GM12878 (cell line): ENCODE data around the gene C3orf20. TPM values are rescaled to one million over a fixed set of nuclear protein-coding genes. Genes with fewer than 3 reads are reported as not detected.
A peak's percentile ranks its signal among the peaks of the same experiment; 100 is the strongest.

Experiments
- ATAC-seq: fragments of 200-7000 bp; cut with Tn5 transposase; 3 replicates; pipeline ENCODE4 v1.9.1; 2020; ENCODE audit warnings: mild to moderate bottlenecking, moderate library complexity
- BruUV-seq: library from RNA; stranded (reverse); fragments of 400-500 nt; replicated peaks from 2 replicates; lab custom pipeline; 2021; lab: Mats Ljungman, UMichigan
- CTCF ChIA-PET: fragments of 300-600 bp; sonication (Branson Sonifier 250); formaldehyde crosslinking; extraction: SDS; loops from one replicate; lab custom pipeline; 2021; ENCODE audit warnings: inconsistent platforms; lab: Yijun Ruan, JAX
- POLR2A ChIA-PET: fragments of 350-600 bp; formaldehyde crosslinking; extraction: SDS; loops from one replicate; lab custom pipeline; 2021; ENCODE audit warnings: inconsistent platforms; lab: Charles Lee
- RAD21 ChIA-PET: fragments of 300-600 bp; sonication (Branson Sonifier 250); formaldehyde crosslinking; loops from one replicate; lab custom pipeline; 2023; ENCODE audit warnings: antibody characterized with exemption; ENCODE audit not compliant: unreplicated experiment; lab: Charles Lee
- SMC1A ChIA-PET: fragments of 300-600 bp; sonication (Branson Sonifier 250); formaldehyde crosslinking; loops from one replicate; lab custom pipeline; 2023; ENCODE audit not compliant: unreplicated experiment, uncharacterized antibody; lab: Charles Lee
- DNase-seq: peaks from one replicate; pipeline ENCODE4 v3.0.0-alpha.2; 2011; ENCODE audit warnings: low read depth, low spot score
- FAIRE-seq: peaks from 3 replicates; lab custom pipeline; 2011; peaks lifted over from hg19 to GRCh38; lab: Jason Lieb, UNC
- H2AFZ ChIP-seq: 2 replicates; pipeline ENCODE4 v1.6.0; 2011; ENCODE audit warnings: low read depth, low read length, control low read depth; ENCODE audit not compliant: control insufficient read depth
- H3K27ac ChIP-seq: 2 replicates; pipeline ENCODE4 v1.5.1; 2011; ENCODE audit warnings: control low read depth; ENCODE audit not compliant: control insufficient read depth, insufficient read depth
- H3K27me3 ChIP-seq, 2 experiments: replicated peaks in 1 of 2; 2 replicates each; pipeline versions ENCODE4 v1.6.0 to v1.6.1; 2011; ENCODE audit warnings: low read length in 1 of 2; ENCODE audit not compliant: control insufficient read depth in 2 of 2, insufficient read depth in 2 of 2
- H3K36me3 ChIP-seq, 2 experiments: 2 replicates each; pipeline ENCODE4 v1.5.1; 2011; ENCODE audit warnings: low read length in 1 of 2; ENCODE audit not compliant: control insufficient read depth in 2 of 2, insufficient read depth in 2 of 2
- H3K4me1 ChIP-seq: 2 replicates; pipeline ENCODE4 v1.6.1; 2011; ENCODE audit warnings: mild to moderate bottlenecking, low read length, moderate library complexity, mixed read lengths; ENCODE audit not compliant: control insufficient read depth, insufficient read depth
- H3K4me2 ChIP-seq: 2 replicates; pipeline ENCODE4 v1.6.0; 2011; ENCODE audit warnings: control low read depth; ENCODE audit not compliant: control insufficient read depth, insufficient read depth
- H3K4me3 ChIP-seq: fragments of 200-600 bp; sonication (generic); 2 replicates; pipeline ENCODE4 v1.5.1; 2016
- H3K79me2 ChIP-seq: 2 replicates; pipeline ENCODE4 v1.6.0; 2011; ENCODE audit warnings: low read length; ENCODE audit not compliant: control insufficient read depth, insufficient read depth
- H3K9ac ChIP-seq: 2 replicates; pipeline ENCODE4 v1.8.0; 2011; ENCODE audit warnings: low read length, control low read depth, mixed read lengths; ENCODE audit not compliant: control insufficient read depth, insufficient read depth
- H3K9me3 ChIP-seq: replicated peaks from 3 replicates; pipeline ENCODE4 v1.5.1; 2011; ENCODE audit warnings: mild to moderate bottlenecking, low read length; ENCODE audit not compliant: control insufficient read depth, insufficient read depth
- H4K20me1 ChIP-seq: 2 replicates; pipeline ENCODE4 v1.6.0; 2011; ENCODE audit not compliant: control insufficient read depth, insufficient read depth
- ATF7 ChIP-seq: fragments of 450-650 bp; IDR thresholded peaks from 2 replicates; pipeline ENCODE4 v1.6.1; 2016; ENCODE audit warnings: low read depth, mild to moderate bottlenecking
- CBX5 ChIP-seq: sonication (generic); IDR thresholded peaks from 2 replicates; pipeline ENCODE4 v1.6.1; 2016; ENCODE audit warnings: low read depth, moderate library complexity, mild to moderate bottlenecking, inconsistent platforms
- EZH2 ChIP-seq: IDR thresholded peaks from 2 replicates; pipeline ENCODE4 v1.6.1; 2012; ENCODE audit warnings: low read depth, mild to moderate bottlenecking, control low read depth, inconsistent platforms, low read length, borderline replicate concordance; ENCODE audit not compliant: control insufficient read depth
- NR2F1 ChIP-seq: fragments of 450-650 bp; conservative IDR thresholded peaks from 2 replicates; pipeline ENCODE4 v1.6.1; 2017; ENCODE audit warnings: mild to moderate bottlenecking
- RFX5 ChIP-seq: IDR thresholded peaks from 2 replicates; pipeline ENCODE4 v1.6.1; 2011; ENCODE audit warnings: low read depth, low read length, improper control_type of control experiment
- RUNX3 ChIP-seq: IDR thresholded peaks from 2 replicates; pipeline ENCODE4 v1.6.1; 2012; ENCODE audit warnings: low read length, inconsistent platforms
- SPI1 ChIP-seq: IDR thresholded peaks from 2 replicates; pipeline ENCODE4 v1.6.1; 2011; ENCODE audit warnings: low read depth, mild to moderate bottlenecking, low read length, moderate library complexity, borderline replicate concordance; ENCODE audit not compliant: insufficient read depth
- STAT1 ChIP-seq: fragments of 450-650 bp; conservative IDR thresholded peaks from 2 replicates; pipeline ENCODE4 v1.6.1; 2014; ENCODE audit warnings: antibody characterized with exemption, mild to moderate bottlenecking
- WGBS: methylation state at CpG from one replicate; pipeline ENCODE4 v1.1.6; 2016; ENCODE audit warnings: low lambda C conversion rate; ENCODE audit not compliant: insufficient replicate concordance, insufficient coverage; ENCODE audit errors: missing lambda C conversion rate; 5-methylcytosine and 5-hydroxymethylcytosine counted together
- in situ Hi-C: fragments of 300-500 bp; cut with MboI; formaldehyde crosslinking; loops from 9 replicates; pipeline ENCODE4 v1.14.3; 2018; ENCODE audit warnings: mixed read lengths
- intact Hi-C: fragments of 100-400 bp; cut with micrococcal nuclease; formaldehyde crosslinking; loops from one replicate; pipeline ENCODE4 v1.14.2; 2022; ENCODE audit not compliant: unreplicated experiment
- polyA plus RNA-seq, 11 experiments: library from polyadenylated mRNA; depleted of rRNA in 4 of 11; unstranded in 6 of 11; stranded (reverse) in 5 of 11; fragments of >200 nt; fragmentation: Nextera tagmentation in 4 of 11; fragmentation: Illumina TruSeq in 1 of 11; extraction: Ambion mirVana in 4 of 11; extraction: Trizol in 1 of 11; gene quantifications; 1 replicate in 1 of 11; 2 replicates in 10 of 11; pipeline versions ENCODE4 v1.2.1 to v1.2.3, GENCODE V29; 2011 to 2016; ENCODE audit warnings: inconsistent platforms in 2 of 11, missing spikeins in 2 of 11, low read depth in 1 of 11
- total RNA-seq, 4 experiments: library from RNA; depleted of rRNA in 3 of 4; stranded (reverse); fragments of >200 nt in 3 of 4; fragmentation: Illumina TruSeq in 1 of 4; extraction: Trizol in 1 of 4; gene quantifications; 2 replicates each; pipeline versions ENCODE4 v1.2.1 to v1.2.3, GENCODE V29; 2013 to 2021

C3orf20 gene
- total and polyA plus RNA-seq, 10 of the 15 experiments (the other 5 are each of a cell fraction or from before 2014, with no cell fraction given) = 0.05 to 2.9 (median 1.0) TPM

DNA sequence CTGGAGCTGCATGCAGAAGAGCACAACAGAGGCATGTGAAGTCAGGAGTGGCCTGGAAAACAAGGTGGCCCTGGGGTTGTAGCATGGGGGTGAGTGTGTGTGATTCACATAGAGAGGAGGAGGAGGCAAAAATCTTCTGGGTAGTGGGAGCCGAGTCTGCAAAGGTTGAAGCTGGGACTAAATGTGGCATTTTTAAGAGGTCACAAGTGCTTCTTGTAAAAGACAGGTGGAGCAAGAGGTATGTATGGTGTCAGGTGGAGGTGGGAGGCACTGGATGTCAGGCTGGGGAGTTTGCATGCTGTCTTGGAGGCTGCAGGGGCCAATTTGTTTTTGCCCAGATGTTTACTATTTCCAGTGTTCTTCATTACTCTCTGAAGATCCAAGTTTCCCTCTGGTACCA lies 42.4 kb downstream of the C3orf20 start (continued):
- TF ChIP-seq ATF7 = no peak
- no peak for TF ChIP-seq NR2F1

DNA sequence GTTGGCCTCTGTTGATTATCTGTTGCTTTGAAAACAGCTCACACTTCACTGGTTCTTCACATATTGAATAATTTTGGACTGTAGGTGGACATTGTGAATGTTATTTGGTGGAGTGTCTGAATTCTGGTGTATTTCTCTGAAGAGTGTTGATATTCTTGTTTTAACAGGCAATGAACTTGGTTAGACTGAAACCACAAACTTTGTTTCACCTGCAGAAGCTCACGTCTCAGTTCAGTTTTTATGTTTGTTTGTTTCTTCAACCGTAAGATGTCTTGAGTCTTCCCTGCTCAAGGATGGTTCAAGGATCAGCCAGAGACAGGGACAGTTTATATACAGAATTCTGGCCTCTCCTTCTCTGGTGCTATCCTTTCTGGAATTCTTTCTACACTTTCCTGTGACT lies 43.6 kb downstream of the C3orf20 start:
- in situ Hi-C loops (no loop called here), intact Hi-C loops (no loop called here)
- Histone ChIP-seq H4K20me1 (no peaks in the 10 kb centered on the region), H3K4me1 (peaks cover 29% of the 10 kb centered on the region), H3K9ac (no peak overlapping the region), H3K79me2 (no peaks in the 10 kb centered on the region), H3K36me3 (peaks cover 0 to 1% of the 10 kb centered on the region in 2 experiments; a peak in 1 of 4 replicates), H2AFZ (peak overlapping the region; percentile 58), H3K4me2 (peak overlapping the region; percentile 66), H3K27ac (peak overlapping the region; percentile 55), H3K4me3 (peak overlapping the region; percentile 53; the same call in 1 of the 2 replicates), H3K9me3 (peaks cover 7% of the 10 kb centered on the region), H3K27me3 (no peaks in the 10 kb centered on the region)
- TF ChIP-seq RFX5 (no peak), EZH2 (no peak), CBX5 (0 out of 2 replicates have a peak, but pooled peaks have one; percentile 44), STAT1 (no peak), RUNX3 (peak; percentile 87), SPI1 (peak; percentile 37; the same call in 1 of the 2 replicates)
- 6% methylated on average over 2 of the region's 2 CpGs for WGBS
- ChIA-PET RAD21 (interaction anchor here (0.7 to 1.4 kb wide), 3 partner anchors 30 to 63 kb away, joined by 3 to 5 read pairs (median 3); no protein-coding TSS in a partner anchor), POLR2A (interaction anchor here (2.1 kb wide), 1 partner anchor 30 kb away, joined by 6 read pairs; no protein-coding TSS in a partner anchor), CTCF (interaction anchor here (1.0 to 1.2 kb wide), 4 partner anchors 31 to 66 kb away, joined by 3 to 5 read pairs (median 3); no protein-coding TSS in a partner anchor), SMC1A (interaction anchor here (0.6 to 2.3 kb wide), 4 partner anchors 13 to 38 kb away, joined by 3 to 6 read pairs (median 4); no protein-coding TSS in a partner anchor)
- ATAC-seq = peak; percentile 79
- FAIRE-seq = peak; percentile 99
- no TSS peak for BruUV-seq
- DNase-seq = peak; percentile 37
